CD14-positive monocyte (primary cell): ENCODE measurements around the gene PTGIR. TPM values are rescaled to one million over a fixed set of nuclear protein-coding genes. Genes with fewer than 3 reads are reported as not detected.

Source experiments
- DNase-seq, 3 donors: peaks; one replicate each; pipeline ENCODE4 v3.0.0-alpha.2; 2011 to 2022
- H2AFZ ChIP-seq: 2 replicates; pipeline ENCODE4 v1.6.0; 2012; ENCODE audit warnings: mild to moderate bottlenecking, low read depth, low read length, inconsistent platforms; ENCODE audit not compliant: insufficient read depth, poor library complexity, severe bottlenecking
- H3K27ac ChIP-seq, 2 donors: 1 replicate in 1 of 2; 2 replicates in 1 of 2; pipeline ENCODE4 v1.5.1; 2012 to 2013; ENCODE audit warnings: low read length in 2 of 2, control low read depth in 1 of 2, inconsistent platforms in 1 of 2, low read depth in 1 of 2, mild to moderate bottlenecking in 1 of 2
- H3K27me3 ChIP-seq, 2 donors: one replicate each; pipeline versions ENCODE4 v1.6.0 to v1.6.1; 2011 to 2013; ENCODE audit warnings: low read length in 2 of 2; ENCODE audit not compliant: control insufficient read depth in 2 of 2, insufficient read depth in 2 of 2
- H3K36me3 ChIP-seq, 2 donors: replicated peaks in 1 of 2; 1 replicate in 1 of 2; 2 replicates in 1 of 2; pipeline versions ENCODE4 v1.5.1 to v1.6.1; 2012 to 2013; ENCODE audit warnings: low read length in 2 of 2, control low read depth in 1 of 2, inconsistent platforms in 1 of 2, mild to moderate bottlenecking in 1 of 2; ENCODE audit not compliant: insufficient read depth in 2 of 2, control insufficient read depth in 1 of 2
- H3K4me1 ChIP-seq, 2 donors: 1 replicate in 1 of 2; 2 replicates in 1 of 2; pipeline versions ENCODE4 v1.5.1 to v1.6.1; 2012 to 2013; ENCODE audit warnings: low read length in 2 of 2, control low read depth in 1 of 2, inconsistent platforms in 1 of 2, mild to moderate bottlenecking in 1 of 2, moderate library complexity in 1 of 2; ENCODE audit not compliant: insufficient read depth in 2 of 2, control insufficient read depth in 1 of 2
- H3K4me2 ChIP-seq: replicated peaks from 2 replicates; pipeline ENCODE3; 2012; ENCODE audit warnings: low read length, moderate library complexity, mild to moderate bottlenecking; ENCODE audit not compliant: poor library complexity, severe bottlenecking; ENCODE audit errors: extremely low read depth
- H3K4me3 ChIP-seq, 3 experiments: fragments of 200-600 bp in 1 of 3; sonication (generic) in 1 of 3; replicated peaks in 1 of 3; 1 replicate in 2 of 3; 2 replicates in 1 of 3; pipeline ENCODE4 v1.5.1; 2011 to 2013; ENCODE audit warnings: low read length in 3 of 3, mild to moderate bottlenecking in 3 of 3, control low read depth in 2 of 3, low read depth in 2 of 3, inconsistent platforms in 1 of 3, moderate library complexity in 1 of 3
- H3K79me2 ChIP-seq: 2 replicates; pipeline ENCODE4 v1.6.0; 2012; ENCODE audit warnings: mild to moderate bottlenecking, control low read depth, inconsistent platforms, low read length, moderate library complexity; ENCODE audit not compliant: insufficient read depth
- H3K9ac ChIP-seq: 2 replicates; pipeline ENCODE4 v1.6.0; 2017; ENCODE audit warnings: low read length, mild to moderate bottlenecking; ENCODE audit not compliant: insufficient read depth, poor library complexity, severe bottlenecking
- H3K9me3 ChIP-seq, 2 donors: replicated peaks in 1 of 2; 1 replicate in 1 of 2; 2 replicates in 1 of 2; pipeline versions ENCODE4 v1.5.1 to v1.6.1; 2012 to 2013; ENCODE audit warnings: low read length in 2 of 2, control low read depth in 1 of 2; ENCODE audit not compliant: control insufficient read depth in 1 of 2, insufficient read depth in 1 of 2
- H4K20me1 ChIP-seq: 2 replicates; pipeline ENCODE4 v1.6.0; 2012; ENCODE audit warnings: mild to moderate bottlenecking, low read length, control low read depth, moderate library complexity; ENCODE audit not compliant: insufficient read depth
- H3K27ac Mint-ChIP-seq, 7 donors: one replicate each; pipeline ENCODE4 v1.8.0; 2020; ENCODE audit warnings: mild to moderate bottlenecking in 7 of 7, mixed read lengths in 7 of 7, moderate library complexity in 6 of 7, inconsistent platforms in 2 of 7
- H3K27me3 Mint-ChIP-seq, 3 donors: one replicate each; pipeline ENCODE4 v1.8.0; 2021 to 2022; ENCODE audit warnings: low read depth in 3 of 3, mild to moderate bottlenecking in 3 of 3, mixed read lengths in 3 of 3, moderate library complexity in 3 of 3, inconsistent platforms in 1 of 3
- H3K36me3 Mint-ChIP-seq, 2 donors: one replicate each; pipeline ENCODE4 v1.8.0; 2020; ENCODE audit warnings: mixed read lengths in 2 of 2, inconsistent platforms in 1 of 2, mild to moderate bottlenecking in 1 of 2
- H3K4me1 Mint-ChIP-seq: one replicate; pipeline ENCODE4 v1.8.0; 2020; ENCODE audit warnings: mild to moderate bottlenecking, mixed read lengths
- H3K4me3 Mint-ChIP-seq, 2 donors: one replicate each; pipeline ENCODE4 v1.8.0; 2020; ENCODE audit warnings: mild to moderate bottlenecking in 2 of 2, mixed read lengths in 2 of 2, moderate library complexity in 1 of 2
- H3K9me3 Mint-ChIP-seq, 7 donors: one replicate each; pipeline ENCODE4 v1.8.0; 2020 to 2022; ENCODE audit warnings: mixed read lengths in 7 of 7, mild to moderate bottlenecking in 6 of 7, moderate library complexity in 6 of 7, inconsistent platforms in 2 of 7
- WGBS: methylation state at CpG from one replicate; pipeline ENCODE4 v1.1.5; 2013; ENCODE audit warnings: missing lambda C conversion rate; ENCODE audit not compliant: insufficient coverage; 5-methylcytosine and 5-hydroxymethylcytosine counted together
- intact Hi-C, 2 donors: fragments of 100-400 bp; cut with micrococcal nuclease; formaldehyde crosslinking; loops; one replicate each; pipeline versions ENCODE4 v1.15.0 to v1.15.1; 2023
- polyA plus RNA-seq, 3 donors: library from polyadenylated mRNA; depleted of rRNA in 1 of 3; unstranded in 2 of 3; stranded (reverse) in 1 of 3; fragments of 300-500 nt in 2 of 3; fragments of >200 nt in 1 of 3; fragmentation: Illumina TruSeq in 2 of 3; gene quantifications; 1 replicate in 2 of 3; 2 replicates in 1 of 3; pipeline ENCODE4 v1.2.3, GENCODE V29; 2012 to 2021
- TF ChIP-seq, protein P1 (sequence below): fragments of 200-600 bp; IDR thresholded peaks from one replicate; pipeline ENCODE4 v1.8.0; 2022; ENCODE audit warnings: antibody characterized with exemption, mild to moderate bottlenecking

PTGIR gene
- polyA plus RNA-seq, 3 donors: 12.8 to 51.2 (median 14.1) TPM

GRCh38 chr19:46620267-46620666 is 4.6 kb downstream of the PTGIR start:
- TF ChIP-seq, protein P1, sequence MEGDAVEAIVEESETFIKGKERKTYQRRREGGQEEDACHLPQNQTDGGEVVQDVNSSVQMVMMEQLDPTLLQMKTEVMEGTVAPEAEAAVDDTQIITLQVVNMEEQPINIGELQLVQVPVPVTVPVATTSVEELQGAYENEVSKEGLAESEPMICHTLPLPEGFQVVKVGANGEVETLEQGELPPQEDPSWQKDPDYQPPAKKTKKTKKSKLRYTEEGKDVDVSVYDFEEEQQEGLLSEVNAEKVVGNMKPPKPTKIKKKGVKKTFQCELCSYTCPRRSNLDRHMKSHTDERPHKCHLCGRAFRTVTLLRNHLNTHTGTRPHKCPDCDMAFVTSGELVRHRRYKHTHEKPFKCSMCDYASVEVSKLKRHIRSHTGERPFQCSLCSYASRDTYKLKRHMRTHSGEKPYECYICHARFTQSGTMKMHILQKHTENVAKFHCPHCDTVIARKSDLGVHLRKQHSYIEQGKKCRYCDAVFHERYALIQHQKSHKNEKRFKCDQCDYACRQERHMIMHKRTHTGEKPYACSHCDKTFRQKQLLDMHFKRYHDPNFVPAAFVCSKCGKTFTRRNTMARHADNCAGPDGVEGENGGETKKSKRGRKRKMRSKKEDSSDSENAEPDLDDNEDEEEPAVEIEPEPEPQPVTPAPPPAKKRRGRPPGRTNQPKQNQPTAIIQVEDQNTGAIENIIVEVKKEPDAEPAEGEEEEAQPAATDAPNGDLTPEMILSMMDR: no peak
- Histone ChIP-seq H3K4me1 (peaks cover 78 to 87% of the 10 kb centered on the region in 2 donors), H3K4me2 (peak overlapping the region; percentile 47), H3K27me3 (peaks cover 0 to 11% of the 10 kb centered on the region in 2 donors), H3K27ac (peak overlapping the region; percentile 84 to 91), H4K20me1 (no peaks in the 10 kb centered on the region), H3K9ac (peak overlapping the region; percentile 58), H3K9me3 (no peaks in the 10 kb centered on the region), H3K4me3 (peak overlapping the region in 1 of 3 experiments; percentile 46), H3K79me2 (peaks cover 6% of the 10 kb centered on the region), H2AFZ (no peak overlapping the region), H3K36me3 (peaks cover 0 to 4% of the 10 kb centered on the region in 2 donors)
- peak overlapping the region; percentile 45 to 83 for H3K4me3 Mint-ChIP-seq
- peaks cover 23 to 26% (median 24%) of the 10 kb centered on the region in 3 donors for H3K27me3 Mint-ChIP-seq
- peaks cover 26 to 29% of the 10 kb centered on the region in 2 donors for H3K36me3 Mint-ChIP-seq
- H3K27ac Mint-ChIP-seq: peak overlapping the region; percentile 91 to 96 (median 94)
- peaks cover 0 to 5% (median 0%) of the 10 kb centered on the region in 7 donors for H3K9me3 Mint-ChIP-seq
- DNase-seq: no peak
- peaks cover 71% of the 10 kb centered on the region for H3K4me1 Mint-ChIP-seq
- 100% methylated on average over 1 of the region's 3 CpGs for WGBS
- intact Hi-C loops: no loop called here

- Histone ChIP-seq H3K4me2 (peak overlapping the region; percentile 48), H3K79me2 (peaks cover 6% of the 10 kb centered on the region), H3K27ac (peak overlapping the region; percentile 84 to 91), H3K9me3 (no peaks in the 10 kb centered on the region), H2AFZ (no peak overlapping the region), H3K36me3 (peaks cover 0 to 4% of the 10 kb centered on the region in 2 donors), H3K9ac (no peak overlapping the region), H3K4me3 (peak overlapping the region in 1 of 3 experiments; percentile 43), H4K20me1 (no peaks in the 10 kb centered on the region), H3K4me1 (peaks cover 65 to 72% of the 10 kb centered on the region in 2 donors), H3K27me3 (peaks cover 0 to 12% of the 10 kb centered on the region in 2 donors)
- peak; percentile 65 to 83 (median 72) for DNase-seq
- TF ChIP-seq, protein P1: no peak
- Mint-ChIP-seq H3K4me1 (peaks cover 63% of the 10 kb centered on the region), H3K36me3 (peaks cover 24 to 26% of the 10 kb centered on the region in 2 donors), H3K27me3 (peaks cover 27 to 30% (median 28%) of the 10 kb centered on the region in 3 donors), H3K9me3 (peaks cover 0 to 5% (median 0%) of the 10 kb centered on the region in 7 donors), H3K4me3 (peak overlapping the region; percentile 66 to 83), H3K27ac (peak overlapping the region; percentile 91 to 96 (median 94))
- WGBS: 37% methylated on average over 7 of the region's 9 CpGs
- intact Hi-C loops: loop anchor here (5.0 to 10.0 kb wide), 2 partner anchors 96 to 114 kb away; partner anchors contain the start of gene PRKD2 (in 1 of the 2)
These were observed 6.1 kb downstream of the PTGIR start for GRCh38 chr19:46618670-46619231.
